ENCODE results near the gene EPB41.

The EPB41 gene

DNA sequence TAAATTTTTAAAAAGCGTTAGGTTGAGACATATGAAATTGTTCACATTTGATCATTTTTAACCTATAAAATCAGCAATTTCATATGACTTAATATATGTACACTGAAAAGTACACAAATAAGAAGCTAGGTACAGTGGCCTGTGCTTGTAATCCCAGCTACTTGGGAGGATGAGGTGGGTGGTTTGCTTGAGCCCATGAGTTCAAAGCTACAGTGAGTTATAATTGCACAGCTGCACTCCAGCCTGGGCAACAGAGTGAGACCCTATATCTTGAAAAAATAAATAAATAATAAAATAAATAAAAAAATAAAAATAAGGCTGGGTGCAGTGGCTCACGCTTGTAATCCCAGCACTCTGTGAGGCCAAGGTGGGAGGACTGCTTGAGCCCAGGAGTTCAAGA lies 5.2 kb upstream of the EPB41 start:
- TF ChIP-seq CTCF (conservative IDR thresholded peaks at IDR 0.05; ENCODE audit: low read depth), result no peak
- DNase-seq (ENCODE audit: low spot score), result no peak
- no peak overlapping the region for H3K27ac ChIP-seq
- ChIA-PET CTCF (interaction anchor here (0.7 to 1.0 kb wide), 2 partner anchors 27 to 119 kb away, joined by 4 read pairs; no protein-coding TSS in a partner anchor), POLR2A (ENCODE audit: low non-redundant PET) (interaction anchor here (0.5 kb wide), 1 partner anchor 190 kb away, joined by 4 read pairs; no protein-coding TSS in a partner anchor)

GRCh38 chr1:28910379-28911115 lies 3.8 kb upstream of the EPB41 start:
- no peak for DNase-seq (ENCODE audit: low spot score)
- POLR2A ChIA-PET (ENCODE audit: low non-redundant PET), result no interaction called here
- CTCF ChIA-PET, result interaction anchor here (0.6 kb wide), 2 partner anchors 23 to 126 kb away, joined by 3 read pairs; no protein-coding TSS in a partner anchor

GRCh38 chr1:28913786-28914227 lies 562 bp upstream of the EPB41 start:
- ChIA-PET POLR2A (ENCODE audit: low non-redundant PET) (no interaction called here), CTCF (interaction anchor here (0.9 kb wide), 1 partner anchor 118 kb away, joined by 5 read pairs; no protein-coding TSS in a partner anchor)
- no peak for DNase-seq (ENCODE audit: low spot score)
- TF ChIP-seq CTCF (conservative IDR thresholded peaks at IDR 0.05; ENCODE audit: low read depth), result no peak
- H3K27ac ChIP-seq, result peak overlapping the region; percentile 55

More at GRCh38 chr1:28910379-28911115, 3.8 kb upstream of the EPB41 start:
- no peak overlapping the region for H3K27ac ChIP-seq
- no peak for TF ChIP-seq CTCF (conservative IDR thresholded peaks at IDR 0.05; ENCODE audit: low read depth)

- ChIA-PET POLR2A (ENCODE audit: low non-redundant PET) (no interaction called here), CTCF (interaction anchor here (0.6 to 1.1 kb wide), 4 partner anchors 14 to 252 kb away, joined by 3 to 6 read pairs (median 3); no protein-coding TSS in a partner anchor)
- peak; percentile 30 for DNase-seq (ENCODE audit: low spot score)
- peak overlapping the region; percentile 55 for H3K27ac ChIP-seq
- no peak for TF ChIP-seq CTCF (conservative IDR thresholded peaks at IDR 0.05; ENCODE audit: low read depth)
Observed at GRCh38 chr1:28915031-28915895, 894 bp downstream of the EPB41 start.

DNA sequence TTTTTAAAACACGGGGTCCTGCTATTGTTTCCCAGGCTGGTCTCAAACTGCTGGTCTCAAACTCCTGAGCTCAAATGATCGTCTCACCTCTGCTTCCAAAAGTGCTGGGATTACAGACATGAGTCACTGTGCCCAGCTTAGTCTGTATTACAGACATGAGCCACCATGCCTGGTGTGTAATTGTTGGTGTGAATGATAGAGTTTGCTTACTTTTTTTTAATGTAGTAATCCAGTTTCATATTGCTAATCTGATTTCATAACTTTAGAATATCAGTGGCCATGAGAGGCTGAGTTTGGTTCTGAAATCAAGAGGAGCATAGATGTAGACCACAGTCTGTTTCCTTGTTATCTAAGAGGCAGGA lies 3.4 kb downstream of the EPB41 start:
- DNase-seq (ENCODE audit: low spot score), result no peak
- CTCF ChIA-PET, result interaction anchor here (0.7 to 1.0 kb wide), 2 partner anchors 118 to 163 kb away, joined by 4 to 5 read pairs; no protein-coding TSS in a partner anchor
- no peak for TF ChIP-seq CTCF (conservative IDR thresholded peaks at IDR 0.05; ENCODE audit: low read depth)
- POLR2A ChIA-PET (ENCODE audit: low non-redundant PET), result no interaction called here
- no peak overlapping the region for H3K27ac ChIP-seq

- no peak for DNase-seq (ENCODE audit: low spot score)
- ChIA-PET POLR2A (ENCODE audit: low non-redundant PET) (no interaction called here), CTCF (interaction anchor here (0.5 to 1.1 kb wide), 2 partner anchors 37 to 233 kb away, joined by 3 to 4 read pairs; no protein-coding TSS in a partner anchor)
- no peak for TF ChIP-seq CTCF (conservative IDR thresholded peaks at IDR 0.05; ENCODE audit: low read depth)
- H3K27ac ChIP-seq, result no peak overlapping the region
Observed at GRCh38 chr1:28921286-28921869, 7.0 kb downstream of the EPB41 start.

Data from RWPE1 (cell line).